ENCODE measurements around the gene RTEL1.

RTEL1 gene

DNA sequence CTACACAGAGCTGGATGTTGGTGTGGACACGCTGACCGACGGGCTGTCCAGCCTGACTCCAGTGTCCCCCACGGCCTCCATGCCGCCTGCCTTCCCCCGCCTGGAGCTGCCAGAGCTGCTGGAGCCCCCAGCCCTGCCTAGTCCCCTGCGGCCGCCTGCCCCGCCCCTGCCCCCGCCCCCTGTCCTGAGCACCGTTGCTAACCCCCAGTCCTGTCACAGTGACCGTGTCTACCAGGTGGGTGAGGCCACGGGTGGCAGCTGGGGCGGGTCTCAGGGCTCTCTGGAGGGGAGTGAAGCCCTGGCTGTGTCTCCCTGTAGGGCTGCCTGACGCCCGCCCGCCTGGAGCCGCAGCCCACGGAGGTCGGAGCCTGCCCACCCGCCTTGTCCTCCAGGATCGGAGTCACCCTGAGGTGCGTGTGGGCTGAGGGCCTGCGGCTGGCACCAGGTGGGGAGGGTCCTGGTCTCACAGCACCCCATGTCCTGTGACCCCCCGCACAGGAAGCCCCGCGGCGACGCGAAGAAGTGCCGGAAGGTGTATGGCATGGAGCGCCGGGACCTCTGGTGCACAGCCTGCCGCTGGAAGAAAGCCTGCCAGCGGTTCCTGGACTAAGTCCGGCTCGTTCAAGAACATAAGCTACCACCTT lies 84.4 kb downstream of the RTEL1 start:
- no peak for DNase-seq

DNA sequence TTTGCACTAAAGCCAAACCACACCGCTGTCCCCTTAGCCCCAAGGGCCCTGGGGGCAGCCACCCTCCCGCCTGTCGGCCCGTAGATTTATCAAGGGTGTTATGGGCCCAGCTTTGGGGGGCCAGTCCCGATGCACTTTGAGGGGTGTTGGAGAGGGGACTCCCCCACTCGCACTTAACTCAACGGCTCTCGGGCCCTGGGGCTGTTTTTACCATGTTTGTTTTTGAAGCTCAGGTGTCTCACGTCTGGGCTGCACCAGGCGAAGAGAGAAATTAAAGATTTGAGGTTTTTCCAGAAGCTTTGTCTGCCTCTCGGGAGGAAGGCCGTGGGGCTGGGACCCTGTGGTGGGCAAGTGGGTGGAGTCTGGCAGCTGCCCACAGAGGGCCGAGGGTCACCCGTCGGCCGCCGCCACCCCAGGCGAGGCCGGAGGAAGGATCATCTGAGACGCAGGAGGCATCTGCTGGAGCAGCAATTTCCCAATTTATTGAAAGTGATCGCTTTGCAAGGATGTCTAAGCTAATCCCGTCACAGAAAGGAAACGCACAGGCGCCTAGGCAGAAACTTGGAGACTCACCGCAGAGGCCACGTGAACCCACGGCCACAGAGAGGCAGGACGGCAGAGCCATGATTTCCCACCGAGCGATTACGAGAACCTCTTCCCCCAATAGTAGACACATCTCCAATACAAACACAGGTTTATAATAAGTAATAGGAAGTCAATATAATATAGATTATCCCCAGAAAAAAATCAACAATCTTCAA lies 85.3 kb downstream of the RTEL1 start:
- no peak for DNase-seq

DNA sequence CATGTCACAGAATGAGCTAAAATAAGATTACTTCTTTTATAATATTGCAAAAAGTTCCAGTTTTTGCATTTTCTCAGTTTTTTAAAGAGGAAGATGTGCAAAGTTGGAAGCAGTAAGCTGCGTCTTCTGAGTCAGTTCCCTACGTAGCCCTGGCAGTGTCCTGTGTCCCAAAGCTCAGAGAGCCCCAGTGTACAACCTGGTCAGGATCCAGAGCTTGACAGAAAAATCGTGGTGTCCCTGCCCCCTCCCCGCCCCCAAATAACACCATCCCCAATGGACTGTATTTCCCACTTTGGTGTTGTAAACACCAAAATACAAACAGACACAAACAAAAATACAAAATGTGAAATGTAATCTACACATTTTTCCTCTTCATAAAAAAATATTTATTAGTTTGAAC lies 86.0 kb downstream of the RTEL1 start:
- DNase-seq, result no peak

DNA sequence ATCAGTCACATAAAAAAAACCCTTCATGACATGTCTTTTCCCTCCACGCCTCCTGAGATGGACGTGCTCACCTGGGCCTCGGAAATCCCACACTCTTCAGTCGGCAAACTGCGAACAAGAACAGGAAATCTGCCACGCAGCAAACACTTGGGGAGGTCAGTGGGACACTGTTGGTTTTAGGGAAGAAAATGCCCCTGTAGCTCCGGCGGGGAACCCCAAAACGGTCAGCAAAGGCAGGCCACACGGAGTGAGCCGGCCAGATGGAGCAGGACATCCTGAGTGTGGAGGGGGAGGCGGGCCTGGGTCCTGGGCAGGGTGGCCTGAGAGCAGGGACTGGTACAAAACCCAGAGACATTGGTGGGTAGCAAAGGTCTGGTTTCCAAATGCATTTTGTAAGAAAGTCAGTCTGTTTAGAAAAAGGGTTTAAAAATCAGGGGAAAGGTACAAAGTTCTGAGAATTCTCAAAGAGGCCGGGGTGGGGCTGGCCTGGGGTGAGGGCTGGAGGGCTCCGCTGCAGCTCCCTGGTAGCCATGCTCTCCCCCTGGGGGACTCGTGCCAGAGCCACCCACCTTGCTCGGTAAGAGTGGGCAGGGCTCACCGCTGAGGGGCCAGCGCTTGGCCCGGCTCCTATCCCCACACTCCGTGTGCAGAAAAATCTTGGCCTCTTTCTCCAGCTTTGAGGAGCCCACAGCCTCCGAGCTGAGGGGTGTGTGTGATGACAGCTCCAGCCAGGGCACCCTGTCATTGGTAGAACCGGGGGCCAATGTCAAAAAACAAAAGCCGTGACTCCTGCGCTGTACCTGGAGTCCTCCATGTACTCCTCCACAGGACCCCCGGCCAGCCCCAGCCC lies 86.7 kb downstream of the RTEL1 start:
- DNase-seq, result no peak

DNA sequence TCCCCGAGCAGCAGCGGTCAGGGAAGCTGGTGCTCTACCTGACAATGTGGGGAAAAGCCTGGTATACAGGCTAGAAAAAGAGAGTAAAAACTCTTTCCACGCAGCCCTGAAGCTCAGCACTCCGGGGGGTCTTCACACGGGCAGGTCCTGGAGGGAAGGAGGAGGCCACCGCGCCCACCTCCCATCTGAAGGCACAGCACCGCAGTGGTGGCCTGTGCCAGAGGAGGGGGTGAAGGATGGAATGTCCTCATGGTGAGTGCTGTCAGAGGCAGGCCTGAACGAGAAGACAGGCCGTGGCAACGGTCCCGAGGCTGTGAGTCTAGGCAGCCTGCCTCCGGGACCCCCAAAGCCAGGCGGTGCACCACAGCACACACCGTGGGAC lies 87.3 kb downstream of the RTEL1 start:
- DNase-seq, result no peak

All from activated CD4-positive, alpha-beta T cell treated with anti-CD3 and anti-CD28 coated beads, Interleukin-2, amount 50 U/mL, for 4 hours (primary cell).